ENCODE data around the gene EIF4H.
"Not testable (repeated sequence)": the region's sequence is repeated elsewhere in the genome, so short reads cannot be mapped to it uniquely, and the experiment has no call there.

The EIF4H gene

GRCh38 chr7:74173866-74174605, at the start of gene EIF4H:
Gene EIF4H, plus strand, starts transcription at chr7:74174356. Its CDS starts 28 bp downstream, at chr7:74174384.
- DNase-seq (ENCODE audit: low read depth), result peak; percentile 61

GRCh38 chr7:74126220-74126880, 47.8 kb upstream of the EIF4H start:
- no peak for DNase-seq (ENCODE audit: low read depth)

- no peak for DNase-seq (ENCODE audit: low read depth)
These were observed 44.3 kb upstream of the EIF4H start for GRCh38 chr7:74129887-74130286.

GRCh38 chr7:74130518-74130917, 43.6 kb upstream of the EIF4H start:
- no peak for DNase-seq (ENCODE audit: low read depth)

GRCh38 chr7:74134117-74134620, 40.0 kb upstream of the EIF4H start:
- DNase-seq (ENCODE audit: low read depth), result no peak

GRCh38 chr7:74138334-74138867, 35.8 kb upstream of the EIF4H start:
- no peak for DNase-seq (ENCODE audit: low read depth)

- DNase-seq (ENCODE audit: low read depth), result no peak
These were observed 35.0 kb upstream of the EIF4H start for GRCh38 chr7:74138945-74139843.

GRCh38 chr7:74141705-74142104, 32.5 kb upstream of the EIF4H start:
- DNase-seq (ENCODE audit: low read depth), result no peak

GRCh38 chr7:74143383-74143782, 30.8 kb upstream of the EIF4H start:
- DNase-seq (ENCODE audit: low read depth), result no peak

GRCh38 chr7:74148491-74148890, 25.7 kb upstream of the EIF4H start:
- DNase-seq (ENCODE audit: low read depth), result no peak

GRCh38 chr7:74149071-74149470, 25.1 kb upstream of the EIF4H start:
- DNase-seq (ENCODE audit: low read depth), result no peak

- DNase-seq (ENCODE audit: low read depth), result no peak
These were observed 24.6 kb upstream of the EIF4H start for GRCh38 chr7:74149603-74150002.

- no peak for DNase-seq (ENCODE audit: low read depth)
These were observed 20.4 kb upstream of the EIF4H start for GRCh38 chr7:74153736-74154135.

GRCh38 chr7:74155810-74156395, 18.3 kb upstream of the EIF4H start:
- DNase-seq (ENCODE audit: low read depth), result no peak

GRCh38 chr7:74157605-74158004, 16.6 kb upstream of the EIF4H start:
- DNase-seq (ENCODE audit: low read depth), result no peak

- DNase-seq (ENCODE audit: low read depth), result no peak
These were observed 9.1 kb upstream of the EIF4H start for GRCh38 chr7:74164985-74165456.

- no peak for DNase-seq (ENCODE audit: low read depth)
These were observed 8.1 kb upstream of the EIF4H start for GRCh38 chr7:74165867-74166593.

- DNase-seq (ENCODE audit: low read depth), result not testable (repeated sequence)
These were observed 6.8 kb upstream of the EIF4H start for GRCh38 chr7:74167324-74167723.

GRCh38 chr7:74173074-74173473, 1.1 kb upstream of the EIF4H start:
- DNase-seq (ENCODE audit: low read depth), result no peak

GRCh38 chr7:74173491-74173865, 678 bp upstream of the EIF4H start:
- no peak for DNase-seq (ENCODE audit: low read depth)

- no peak for DNase-seq (ENCODE audit: low read depth)
These were observed 488 bp downstream of the EIF4H start for GRCh38 chr7:74174606-74175082.
